KOPT-K1 (cell line): ENCODE results near the gene LYSET.

Experiments used
- H3K27ac ChIP-seq: fragments of 200-600 bp; sonication (generic); 2 replicates; pipeline ENCODE4 v1.5.1; 2016; ENCODE audit warnings: antibody characterized with exemption, mild to moderate bottlenecking, low read depth, low read length; ENCODE audit not compliant: poor library complexity, severe bottlenecking
- H3K36me3 ChIP-seq: fragments of 200-600 bp; sonication (generic); 2 replicates; pipeline ENCODE4 v1.5.1; 2017; ENCODE audit warnings: antibody characterized with exemption, mild to moderate bottlenecking, low read length, moderate library complexity; ENCODE audit not compliant: insufficient read depth
- H3K9me3 ChIP-seq: fragments of 200-600 bp; sonication (generic); 2 replicates; pipeline ENCODE4 v1.5.1; 2017; ENCODE audit warnings: antibody characterized with exemption, low read length, mild to moderate bottlenecking; ENCODE audit not compliant: insufficient read depth, poor library complexity, severe bottlenecking

Gene LYSET

GRCh38 chr14:93186956-93187355 is 1.8 kb downstream of the LYSET start:
- Histone ChIP-seq H3K27ac (no peak overlapping the region), H3K9me3 (no peaks in the 10 kb centered on the region), H3K36me3 (peaks cover 53% of the 10 kb centered on the region)

DNA sequence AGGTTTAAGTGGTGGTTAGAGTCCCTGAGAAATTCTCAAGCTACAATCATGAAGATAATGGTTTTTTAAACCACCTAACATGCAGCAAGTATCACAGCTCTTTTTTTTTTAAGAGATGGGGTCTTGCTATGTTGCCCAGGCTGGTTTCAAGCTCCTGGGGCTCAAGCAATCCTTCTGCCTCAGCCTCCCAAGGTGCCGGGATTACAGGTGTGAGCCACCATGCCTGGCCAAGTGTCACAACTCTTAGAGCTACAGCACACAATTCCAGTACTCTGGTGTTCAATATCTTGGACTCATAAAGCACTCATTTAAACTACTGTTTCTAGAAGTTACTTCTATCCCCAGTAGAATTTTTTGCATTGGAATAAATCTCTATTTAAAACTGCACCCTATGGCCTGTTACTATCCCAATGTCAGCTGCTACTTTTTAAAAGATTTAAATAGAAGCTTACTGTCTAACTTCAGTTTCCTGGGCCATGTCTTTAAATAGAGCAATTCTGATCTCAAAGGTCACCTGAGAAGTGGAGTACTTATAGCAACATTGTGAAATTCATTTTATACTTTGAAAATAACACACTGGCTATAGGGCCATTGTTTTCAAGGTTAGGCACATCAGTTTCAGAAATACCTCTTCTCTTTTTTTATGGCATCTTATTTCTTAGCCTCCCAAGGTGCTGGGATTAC is 10.3 kb downstream of the LYSET start:
- Histone ChIP-seq H3K9me3 (no peaks in the 10 kb centered on the region), H3K27ac (no peak overlapping the region), H3K36me3 (peaks cover 41% of the 10 kb centered on the region)

DNA sequence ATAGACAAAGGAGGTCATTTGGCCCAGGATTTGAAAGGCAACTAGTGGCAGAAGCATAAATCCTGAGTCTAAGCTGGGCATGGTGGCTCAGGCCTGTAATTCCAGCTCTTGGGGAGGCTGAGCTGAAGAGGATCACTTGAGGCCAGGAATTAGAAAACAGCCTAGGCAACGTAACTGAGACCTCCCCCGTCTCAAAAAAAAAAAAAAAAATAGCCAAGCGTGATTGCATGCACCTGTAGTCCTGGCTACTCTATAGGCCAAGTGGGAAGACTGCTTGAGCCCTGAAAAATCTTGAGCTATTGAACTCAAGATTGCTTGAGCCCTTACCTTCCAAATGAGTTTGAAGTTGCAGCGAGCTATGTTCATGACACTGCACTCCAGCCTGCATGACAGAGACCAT is 13.9 kb downstream of the LYSET start:
- Histone ChIP-seq H3K36me3 (peaks cover 57% of the 10 kb centered on the region), H3K27ac (no peak overlapping the region), H3K9me3 (no peaks in the 10 kb centered on the region)

DNA sequence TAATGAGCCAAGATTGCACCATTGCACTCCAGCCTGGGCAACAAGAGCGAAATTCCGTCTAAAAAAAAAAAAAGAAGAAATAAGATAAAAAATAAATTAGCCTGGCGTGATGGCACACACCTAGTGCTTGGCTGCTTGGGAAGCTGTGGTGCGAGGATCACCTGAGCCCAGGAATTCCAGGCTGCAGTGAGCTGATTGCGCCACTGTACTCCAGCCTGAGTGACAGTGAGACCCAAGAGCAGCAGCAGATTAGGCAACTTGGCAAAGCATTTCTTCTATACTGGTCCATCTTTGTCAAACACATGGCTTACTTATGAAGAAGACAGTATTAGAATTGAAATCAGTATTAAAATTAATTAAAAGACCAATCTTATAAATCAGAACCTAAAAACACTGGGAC is 15.4 kb downstream of the LYSET start:
- Histone ChIP-seq H3K9me3 (no peaks in the 10 kb centered on the region), H3K27ac (no peak overlapping the region), H3K36me3 (peaks cover 66% of the 10 kb centered on the region)

- Histone ChIP-seq H3K27ac (no peak overlapping the region), H3K36me3 (peaks cover 66% of the 10 kb centered on the region), H3K9me3 (no peaks in the 10 kb centered on the region)
Measured at GRCh38 chr14:93201155-93201704, 16.1 kb downstream of the LYSET start.

- H3K36me3 ChIP-seq: peaks cover 50% of the 10 kb centered on the region
Measured at GRCh38 chr14:93206793-93207467, 21.8 kb downstream of the LYSET start, which contains the start of the genes GON7 and UBR7. GON7 (minus strand) TSS chr14:93207065; CDS start chr14:93207037, 28 bp downstream. UBR7 (plus strand) TSS chr14:93207256; CDS start chr14:93207292, 36 bp downstream.

DNA sequence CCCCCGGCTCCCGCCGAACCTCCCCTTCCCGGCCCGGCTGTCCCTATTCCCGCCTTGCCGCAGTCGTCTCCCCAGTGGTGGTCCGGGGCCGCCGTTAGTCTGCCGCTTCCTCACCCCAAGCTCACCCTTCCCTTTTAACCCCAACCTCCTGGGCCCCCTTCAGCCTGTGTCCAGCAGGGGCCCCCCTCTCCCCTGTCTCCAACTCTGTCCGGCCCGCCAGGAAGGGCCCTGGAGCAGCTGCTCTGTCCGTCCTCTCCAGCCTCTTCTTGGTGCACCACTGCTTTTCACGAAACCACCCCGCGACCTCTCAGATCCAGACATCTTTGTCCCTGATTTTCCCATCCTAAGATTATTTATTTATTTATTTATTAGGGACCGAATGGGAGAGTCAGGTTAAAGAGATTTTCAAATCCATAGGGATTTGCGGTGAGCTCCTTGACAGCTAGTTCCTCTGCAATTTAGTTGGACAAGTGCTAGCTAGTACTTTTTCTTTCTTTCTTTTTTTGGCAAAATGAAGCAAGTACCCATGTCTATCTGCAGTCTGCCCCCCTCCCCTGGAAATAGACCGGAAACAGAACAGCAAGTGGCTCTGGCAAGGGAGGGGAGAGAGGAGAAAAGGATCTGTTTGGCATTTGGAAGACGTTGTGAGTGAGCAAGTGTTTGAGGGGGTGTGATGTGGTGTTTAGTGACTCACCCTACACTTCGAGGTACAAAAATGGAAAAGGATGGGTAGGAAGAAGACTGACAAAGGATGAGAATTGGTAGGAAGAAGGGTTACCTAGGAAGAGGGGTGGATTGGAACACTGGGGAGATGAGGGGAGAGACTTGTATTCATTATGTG is 22.6 kb downstream of the LYSET start:
- H3K27ac ChIP-seq: peak overlapping the region; percentile 86
- H3K36me3 ChIP-seq: peaks cover 58% of the 10 kb centered on the region
- H3K9me3 ChIP-seq: no peaks in the 10 kb centered on the region

More at GRCh38 chr14:93206793-93207467, 21.8 kb downstream of the LYSET start, which contains the start of the genes GON7 and UBR7:
- Histone ChIP-seq H3K27ac (peak within 1 kb of the TSS; percentile 86), H3K9me3 (no peaks in the 10 kb centered on the region)

- Histone ChIP-seq H3K9me3 (no peaks in the 10 kb centered on the region), H3K36me3 (peaks cover 82% of the 10 kb centered on the region), H3K27ac (no peak overlapping the region)
Measured at GRCh38 chr14:93212432-93212831, 27.3 kb downstream of the LYSET start.

- H3K27ac ChIP-seq: no peak overlapping the region
- H3K36me3 ChIP-seq: peaks cover 96% of the 10 kb centered on the region
- no peaks in the 10 kb centered on the region for H3K9me3 ChIP-seq
Measured at GRCh38 chr14:93214598-93214997, 29.5 kb downstream of the LYSET start.

DNA sequence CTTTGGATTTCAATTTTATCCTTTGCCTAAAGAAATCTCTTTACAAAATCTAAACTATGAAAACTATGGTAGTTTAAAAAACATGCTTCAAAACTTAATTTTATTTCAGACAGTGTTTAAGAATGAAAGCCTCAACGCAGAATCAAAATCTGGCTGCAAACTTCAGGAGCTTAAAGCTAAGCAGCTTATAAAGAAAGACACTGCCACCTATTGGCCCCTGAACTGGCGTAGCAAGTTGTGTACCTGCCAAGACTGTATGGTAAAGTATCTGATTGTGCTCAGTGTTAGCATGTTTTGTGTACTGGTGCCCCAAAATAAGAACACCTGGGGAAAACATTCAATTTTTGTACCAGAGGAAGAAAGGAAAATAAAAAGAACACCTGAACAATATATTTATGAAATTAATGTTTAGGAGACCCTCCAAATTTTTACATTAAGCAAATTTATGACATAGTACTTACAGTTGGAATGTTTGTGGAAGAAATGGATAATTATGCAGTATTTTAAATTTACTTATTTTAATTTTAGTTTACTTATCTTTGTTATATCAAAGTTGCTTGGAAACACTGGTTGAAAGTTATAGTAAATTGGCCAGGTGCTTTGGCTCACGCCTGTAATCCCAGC is 34.1 kb downstream of the LYSET start:
- Histone ChIP-seq H3K36me3 (peaks cover 95% of the 10 kb centered on the region), H3K9me3 (no peaks in the 10 kb centered on the region), H3K27ac (no peak overlapping the region)

- Histone ChIP-seq H3K9me3 (no peaks in the 10 kb centered on the region), H3K36me3 (peaks cover 95% of the 10 kb centered on the region), H3K27ac (no peak overlapping the region)
Measured at GRCh38 chr14:93220509-93220908, 35.4 kb downstream of the LYSET start.

GRCh38 chr14:93223565-93223964 is 38.4 kb downstream of the LYSET start:
- H3K27ac ChIP-seq: no peak overlapping the region
- H3K9me3 ChIP-seq: no peaks in the 10 kb centered on the region
- peaks cover 95% of the 10 kb centered on the region for H3K36me3 ChIP-seq

GRCh38 chr14:93228550-93228949 is 43.4 kb downstream of the LYSET start:
- peaks cover 66% of the 10 kb centered on the region for H3K36me3 ChIP-seq

GRCh38 chr14:93230539-93230938 is 45.4 kb downstream of the LYSET start:
- Histone ChIP-seq H3K27ac (no peak overlapping the region), H3K9me3 (no peaks in the 10 kb centered on the region), H3K36me3 (peaks cover 46% of the 10 kb centered on the region)

More at GRCh38 chr14:93228550-93228949, 43.4 kb downstream of the LYSET start:
- Histone ChIP-seq H3K27ac (no peak overlapping the region), H3K9me3 (no peaks in the 10 kb centered on the region)
